HepG2 (cell line): Measurements from ENCODE around the gene NAT10. TPM values are rescaled to one million over a fixed set of nuclear protein-coding genes. Genes with fewer than 3 reads are reported as not detected.

ENCODE experiments used
- AKNA ChIP-seq: sonication (generic); formaldehyde crosslinking; IDR thresholded peaks from 2 replicates; pipeline ENCODE4 v1.4.0; 2020; ENCODE audit warnings: missing genetic modification reagents, borderline replicate concordance
- ATF1 ChIP-seq: IDR thresholded peaks from 2 replicates; pipeline ENCODE4 v1.6.1; 2016; ENCODE audit warnings: mild to moderate bottlenecking, control low read depth
- HMG20B ChIP-seq: conservative IDR thresholded peaks from 2 replicates; pipeline ENCODE4 v1.6.1; 2016; ENCODE audit warnings: missing genetic modification reagents, missing compliant biosample characterization
- NCOA2 ChIP-seq: sonication (generic); formaldehyde crosslinking; IDR thresholded peaks from 2 replicates; pipeline ENCODE4 v1.8.0; 2022; ENCODE audit warnings: inconsistent platforms
- PTBP1 ChIP-seq: fragments of 200-400 bp; formaldehyde crosslinking; IDR thresholded peaks from 2 replicates; pipeline ENCODE4 v1.6.1; 2018; ENCODE audit warnings: low read length, low read depth; ENCODE audit not compliant: poor library complexity, severe bottlenecking
- RFXAP ChIP-seq: sonication (generic); formaldehyde crosslinking; IDR thresholded peaks from 2 replicates; pipeline ENCODE4 v1.4.0; 2020; ENCODE audit warnings: missing genetic modification reagents, borderline replicate concordance
- ZEB1 ChIP-seq: IDR thresholded peaks from 2 replicates; pipeline ENCODE4 v1.6.1; 2012; ENCODE audit warnings: mild to moderate bottlenecking, low read depth, inconsistent platforms; ENCODE audit not compliant: insufficient replicate concordance
- ZFAT ChIP-seq: sonication (generic); formaldehyde crosslinking; conservative IDR thresholded peaks from 2 replicates; pipeline ENCODE4 v1.8.1; 2023; ENCODE audit warnings: missing genetic modification reagents, inconsistent platforms
- ZNF460 ChIP-seq: sonication (generic); formaldehyde crosslinking; IDR thresholded peaks from 2 replicates; pipeline ENCODE4 v1.5.1; 2020; ENCODE audit warnings: missing genetic modification reagents, mild to moderate bottlenecking, borderline replicate concordance
- ZNF530 ChIP-seq: sonication (generic); formaldehyde crosslinking; IDR thresholded peaks from 2 replicates; pipeline ENCODE4 v1.5.0; 2020; ENCODE audit warnings: low read depth, mild to moderate bottlenecking, missing genetic modification reagents
- ZNF709 ChIP-seq: sonication (generic); formaldehyde crosslinking; IDR thresholded peaks from 2 replicates; pipeline ENCODE4 v1.5.0; 2020; ENCODE audit warnings: mild to moderate bottlenecking, missing genetic modification reagents
- polyA plus RNA-seq, 8 experiments: library from polyadenylated mRNA; depleted of rRNA in 3 of 8; stranded (reverse) in 7 of 8; unstranded in 1 of 8; fragments of >200 nt; fragmentation: Illumina TruSeq in 4 of 8; extraction: Trizol in 4 of 8; gene quantifications; 2 replicates each; pipeline versions ENCODE4 v1.2.1 to v1.2.3, GENCODE V29; 2011 to 2016; ENCODE audit warnings: low read depth in 4 of 8, missing spikeins in 1 of 8, mixed read lengths in 1 of 8; ENCODE audit not compliant: insufficient read depth in 1 of 8
- total RNA-seq, 5 experiments: library from RNA; depleted of rRNA; stranded (reverse); fragments of >200 nt; fragmentation: Illumina TruSeq; extraction: Trizol; gene quantifications; 2 replicates each; pipeline ENCODE4 v1.2.3, GENCODE V29; 2016; ENCODE audit warnings: low read depth in 1 of 5
- TF ChIP-seq, protein P1 (sequence below): sonication (generic); formaldehyde crosslinking; IDR thresholded peaks from 2 replicates; pipeline ENCODE4 v1.5.1; 2020; ENCODE audit warnings: mild to moderate bottlenecking, missing genetic modification reagents, moderate library complexity
- TF ChIP-seq, protein P2 (sequence below): fragments of 450-650 bp; IDR thresholded peaks from 2 replicates; pipeline ENCODE4 v1.6.1; 2016
- TF ChIP-seq, protein P3 (sequence below): IDR thresholded peaks from 2 replicates; pipeline ENCODE4 v1.6.1; 2016; ENCODE audit warnings: mild to moderate bottlenecking

Gene NAT10
- total and polyA plus RNA-seq, 2 of the 13 experiments (the other 11 are each of a cell fraction or from before 2014, with no cell fraction given), result 33.9 to 51.9 TPM

GRCh38 chr11:34174412-34175041 is 69.1 kb downstream of the NAT10 start (continued):
- TF ChIP-seq NCOA2 (CRISPR knock-in tag) (0 out of 2 replicates have a peak, but pooled peaks have one; percentile 40), ZFAT (CRISPR knock-in tag) (no peak), ZEB1 (no peak), ZNF709 (no peak), ZNF530 (CRISPR knock-in tag) (no peak), ATF1 (no peak), ZNF460 (CRISPR knock-in tag) (no peak), RFXAP (peak; percentile 74; the same call in 1 of the 2 replicates), AKNA (CRISPR knock-in tag) (no peak), HMG20B (CRISPR knock-in tag) (no peak), PTBP1 (no peak)
- TF ChIP-seq, protein P1, sequence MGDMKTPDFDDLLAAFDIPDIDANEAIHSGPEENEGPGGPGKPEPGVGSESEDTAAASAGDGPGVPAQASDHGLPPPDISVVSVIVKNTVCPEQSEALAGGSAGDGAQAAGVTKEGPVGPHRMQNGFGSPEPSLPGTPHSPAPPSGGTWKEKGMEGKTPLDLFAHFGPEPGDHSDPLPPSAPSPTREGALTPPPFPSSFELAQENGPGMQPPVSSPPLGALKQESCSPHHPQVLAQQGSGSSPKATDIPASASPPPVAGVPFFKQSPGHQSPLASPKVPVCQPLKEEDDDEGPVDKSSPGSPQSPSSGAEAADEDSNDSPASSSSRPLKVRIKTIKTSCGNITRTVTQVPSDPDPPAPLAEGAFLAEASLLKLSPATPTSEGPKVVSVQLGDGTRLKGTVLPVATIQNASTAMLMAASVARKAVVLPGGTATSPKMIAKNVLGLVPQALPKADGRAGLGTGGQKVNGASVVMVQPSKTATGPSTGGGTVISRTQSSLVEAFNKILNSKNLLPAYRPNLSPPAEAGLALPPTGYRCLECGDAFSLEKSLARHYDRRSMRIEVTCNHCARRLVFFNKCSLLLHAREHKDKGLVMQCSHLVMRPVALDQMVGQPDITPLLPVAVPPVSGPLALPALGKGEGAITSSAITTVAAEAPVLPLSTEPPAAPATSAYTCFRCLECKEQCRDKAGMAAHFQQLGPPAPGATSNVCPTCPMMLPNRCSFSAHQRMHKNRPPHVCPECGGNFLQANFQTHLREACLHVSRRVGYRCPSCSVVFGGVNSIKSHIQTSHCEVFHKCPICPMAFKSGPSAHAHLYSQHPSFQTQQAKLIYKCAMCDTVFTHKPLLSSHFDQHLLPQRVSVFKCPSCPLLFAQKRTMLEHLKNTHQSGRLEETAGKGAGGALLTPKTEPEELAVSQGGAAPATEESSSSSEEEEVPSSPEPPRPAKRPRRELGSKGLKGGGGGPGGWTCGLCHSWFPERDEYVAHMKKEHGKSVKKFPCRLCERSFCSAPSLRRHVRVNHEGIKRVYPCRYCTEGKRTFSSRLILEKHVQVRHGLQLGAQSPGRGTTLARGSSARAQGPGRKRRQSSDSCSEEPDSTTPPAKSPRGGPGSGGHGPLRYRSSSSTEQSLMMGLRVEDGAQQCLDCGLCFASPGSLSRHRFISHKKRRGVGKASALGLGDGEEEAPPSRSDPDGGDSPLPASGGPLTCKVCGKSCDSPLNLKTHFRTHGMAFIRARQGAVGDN (CRISPR knock-in tag), result peak; percentile 90
- TF ChIP-seq, protein P2, sequence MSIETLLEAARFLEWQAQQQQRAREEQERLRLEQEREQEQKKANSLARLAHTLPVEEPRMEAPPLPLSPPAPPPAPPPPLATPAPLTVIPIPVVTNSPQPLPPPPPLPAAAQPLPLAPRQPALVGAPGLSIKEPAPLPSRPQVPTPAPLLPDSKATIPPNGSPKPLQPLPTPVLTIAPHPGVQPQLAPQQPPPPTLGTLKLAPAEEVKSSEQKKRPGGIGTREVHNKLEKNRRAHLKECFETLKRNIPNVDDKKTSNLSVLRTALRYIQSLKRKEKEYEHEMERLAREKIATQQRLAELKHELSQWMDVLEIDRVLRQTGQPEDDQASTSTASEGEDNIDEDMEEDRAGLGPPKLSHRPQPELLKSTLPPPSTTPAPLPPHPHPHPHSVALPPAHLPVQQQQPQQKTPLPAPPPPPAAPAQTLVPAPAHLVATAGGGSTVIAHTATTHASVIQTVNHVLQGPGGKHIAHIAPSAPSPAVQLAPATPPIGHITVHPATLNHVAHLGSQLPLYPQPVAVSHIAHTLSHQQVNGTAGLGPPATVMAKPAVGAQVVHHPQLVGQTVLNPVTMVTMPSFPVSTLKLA, result no peak
- TF ChIP-seq, protein P3, sequence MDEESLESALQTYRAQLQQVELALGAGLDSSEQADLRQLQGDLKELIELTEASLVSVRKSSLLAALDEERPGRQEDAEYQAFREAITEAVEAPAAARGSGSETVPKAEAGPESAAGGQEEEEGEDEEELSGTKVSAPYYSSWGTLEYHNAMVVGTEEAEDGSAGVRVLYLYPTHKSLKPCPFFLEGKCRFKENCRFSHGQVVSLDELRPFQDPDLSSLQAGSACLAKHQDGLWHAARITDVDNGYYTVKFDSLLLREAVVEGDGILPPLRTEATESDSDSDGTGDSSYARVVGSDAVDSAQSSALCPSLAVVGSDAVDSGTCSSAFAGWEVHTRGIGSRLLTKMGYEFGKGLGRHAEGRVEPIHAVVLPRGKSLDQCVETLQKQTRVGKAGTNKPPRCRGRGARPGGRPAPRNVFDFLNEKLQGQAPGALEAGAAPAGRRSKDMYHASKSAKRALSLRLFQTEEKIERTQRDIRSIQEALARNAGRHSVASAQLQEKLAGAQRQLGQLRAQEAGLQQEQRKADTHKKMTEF (CRISPR knock-in tag), result peak; percentile 59; the same call in 1 of the 2 replicates
